Panc1 (cell line): ENCODE results near the gene PLEKHG4B.

Experiments used
- POLR2AphosphoS5 ChIP-seq: IDR thresholded peaks from 2 replicates; pipeline ENCODE4 v1.6.1; 2012; ENCODE audit warnings: mild to moderate bottlenecking, low read depth, low read length, moderate library complexity
- SIN3A ChIP-seq: IDR thresholded peaks from 2 replicates; pipeline ENCODE4 v1.6.1; 2012; ENCODE audit warnings: low read depth, mild to moderate bottlenecking, low read length, moderate library complexity, borderline replicate concordance; ENCODE audit not compliant: insufficient read depth
- TCF7L2 ChIP-seq: IDR thresholded peaks from 2 replicates; pipeline ENCODE4 v1.6.1; 2011; ENCODE audit warnings: mild to moderate bottlenecking, low read depth, low read length, inconsistent platforms
- TF ChIP-seq, protein P1 (sequence below): fragments of 450-650 bp; IDR thresholded peaks from 2 replicates; pipeline ENCODE4 v1.5.1; 2017; ENCODE audit warnings: mild to moderate bottlenecking
- TF ChIP-seq, protein P2 (sequence below), 2 experiments: IDR thresholded peaks; 2 replicates each; pipeline ENCODE4 v1.6.1; 2011 to 2012; ENCODE audit warnings: low read depth in 2 of 2, control low read depth in 1 of 2, low read length in 1 of 2, mild to moderate bottlenecking in 1 of 2, moderate library complexity in 1 of 2; ENCODE audit not compliant: insufficient read depth in 1 of 2

GRCh38 chr5:129148-129547 is 37.2 kb downstream of the PLEKHG4B start:
- TF ChIP-seq, protein P1, sequence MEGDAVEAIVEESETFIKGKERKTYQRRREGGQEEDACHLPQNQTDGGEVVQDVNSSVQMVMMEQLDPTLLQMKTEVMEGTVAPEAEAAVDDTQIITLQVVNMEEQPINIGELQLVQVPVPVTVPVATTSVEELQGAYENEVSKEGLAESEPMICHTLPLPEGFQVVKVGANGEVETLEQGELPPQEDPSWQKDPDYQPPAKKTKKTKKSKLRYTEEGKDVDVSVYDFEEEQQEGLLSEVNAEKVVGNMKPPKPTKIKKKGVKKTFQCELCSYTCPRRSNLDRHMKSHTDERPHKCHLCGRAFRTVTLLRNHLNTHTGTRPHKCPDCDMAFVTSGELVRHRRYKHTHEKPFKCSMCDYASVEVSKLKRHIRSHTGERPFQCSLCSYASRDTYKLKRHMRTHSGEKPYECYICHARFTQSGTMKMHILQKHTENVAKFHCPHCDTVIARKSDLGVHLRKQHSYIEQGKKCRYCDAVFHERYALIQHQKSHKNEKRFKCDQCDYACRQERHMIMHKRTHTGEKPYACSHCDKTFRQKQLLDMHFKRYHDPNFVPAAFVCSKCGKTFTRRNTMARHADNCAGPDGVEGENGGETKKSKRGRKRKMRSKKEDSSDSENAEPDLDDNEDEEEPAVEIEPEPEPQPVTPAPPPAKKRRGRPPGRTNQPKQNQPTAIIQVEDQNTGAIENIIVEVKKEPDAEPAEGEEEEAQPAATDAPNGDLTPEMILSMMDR, result no peak
- TF ChIP-seq, protein P2, sequence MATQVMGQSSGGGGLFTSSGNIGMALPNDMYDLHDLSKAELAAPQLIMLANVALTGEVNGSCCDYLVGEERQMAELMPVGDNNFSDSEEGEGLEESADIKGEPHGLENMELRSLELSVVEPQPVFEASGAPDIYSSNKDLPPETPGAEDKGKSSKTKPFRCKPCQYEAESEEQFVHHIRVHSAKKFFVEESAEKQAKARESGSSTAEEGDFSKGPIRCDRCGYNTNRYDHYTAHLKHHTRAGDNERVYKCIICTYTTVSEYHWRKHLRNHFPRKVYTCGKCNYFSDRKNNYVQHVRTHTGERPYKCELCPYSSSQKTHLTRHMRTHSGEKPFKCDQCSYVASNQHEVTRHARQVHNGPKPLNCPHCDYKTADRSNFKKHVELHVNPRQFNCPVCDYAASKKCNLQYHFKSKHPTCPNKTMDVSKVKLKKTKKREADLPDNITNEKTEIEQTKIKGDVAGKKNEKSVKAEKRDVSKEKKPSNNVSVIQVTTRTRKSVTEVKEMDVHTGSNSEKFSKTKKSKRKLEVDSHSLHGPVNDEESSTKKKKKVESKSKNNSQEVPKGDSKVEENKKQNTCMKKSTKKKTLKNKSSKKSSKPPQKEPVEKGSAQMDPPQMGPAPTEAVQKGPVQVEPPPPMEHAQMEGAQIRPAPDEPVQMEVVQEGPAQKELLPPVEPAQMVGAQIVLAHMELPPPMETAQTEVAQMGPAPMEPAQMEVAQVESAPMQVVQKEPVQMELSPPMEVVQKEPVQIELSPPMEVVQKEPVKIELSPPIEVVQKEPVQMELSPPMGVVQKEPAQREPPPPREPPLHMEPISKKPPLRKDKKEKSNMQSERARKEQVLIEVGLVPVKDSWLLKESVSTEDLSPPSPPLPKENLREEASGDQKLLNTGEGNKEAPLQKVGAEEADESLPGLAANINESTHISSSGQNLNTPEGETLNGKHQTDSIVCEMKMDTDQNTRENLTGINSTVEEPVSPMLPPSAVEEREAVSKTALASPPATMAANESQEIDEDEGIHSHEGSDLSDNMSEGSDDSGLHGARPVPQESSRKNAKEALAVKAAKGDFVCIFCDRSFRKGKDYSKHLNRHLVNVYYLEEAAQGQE (IDR thresholded peaks at IDR 0.05; ENCODE audit: insufficient read depth in 1 of 2, low read depth in 2 of 2, low read length in 1 of 2), result no peak
- TF ChIP-seq SIN3A (no peak), POLR2AphosphoS5 (no peak), TCF7L2 (no peak)
